ENCODE results near the gene UGT1A5. TPM values are rescaled to one million over a fixed set of nuclear protein-coding genes. Genes with fewer than 3 reads are reported as not detected.

UGT1A5 gene
- total RNA-seq, 2 experiments from 2014 or later, result not detected

GRCh38 chr2:233702238-233702637 lies 10.5 kb upstream of the UGT1A5 start:
- TF ChIP-seq EZH2phosphoT487 (IDR thresholded peaks at IDR 0.05; ENCODE audit: borderline replicate concordance, low read depth, low read length), result no peak
- no peak for TF ChIP-seq CTCF (conservative IDR thresholded peaks at IDR 0.05; ENCODE audit: low read length)
- no peaks in the 10 kb centered on the region for H3K9me2 ChIP-seq (ENCODE audit: insufficient read depth, low read length)
- no peak overlapping the region for H2AFZ ChIP-seq (ENCODE audit: low read length)
- H4K20me1 ChIP-seq (ENCODE audit: insufficient read depth, low read length), result no peaks in the 10 kb centered on the region
- no peak overlapping the region for H3K4me2 ChIP-seq (ENCODE audit: low read length)
- H3K27ac ChIP-seq (ENCODE audit: low read depth, low read length, poor library complexity, severe bottlenecking), result no peak overlapping the region
- H3K4me1 ChIP-seq (ENCODE audit: insufficient read depth, low read length, poor library complexity, severe bottlenecking), result no peaks in the 10 kb centered on the region
- POLR2A ChIA-PET, result no interaction called here
- CTCF ChIA-PET (ENCODE audit: unreplicated experiment), result no interaction called here
- DNase-seq (ENCODE audit: low spot score), result no peak
- no peaks in the 10 kb centered on the region for H3K36me3 ChIP-seq (ENCODE audit: insufficient read depth, low read length)
- no TSS peak for BruUV-seq (replicated peaks)
- no peaks in the 10 kb centered on the region for H3K9me3 ChIP-seq (ENCODE audit: low read length)
- intact Hi-C loops (cut with micrococcal nuclease; ENCODE audit: unreplicated experiment), result no loop called here
- H3K4me3 ChIP-seq (ENCODE audit: low read depth, low read length, poor library complexity, severe bottlenecking), result no peak overlapping the region
- H3K79me2 ChIP-seq (ENCODE audit: insufficient read depth, low read depth, low read length), result no peaks in the 10 kb centered on the region

GRCh38 chr2:233705911-233706506 lies 6.7 kb upstream of the UGT1A5 start:
- TF ChIP-seq EZH2phosphoT487 (IDR thresholded peaks at IDR 0.05; ENCODE audit: borderline replicate concordance, low read depth, low read length) (no peak), CTCF (conservative IDR thresholded peaks at IDR 0.05; ENCODE audit: low read length) (no peak)
- Histone ChIP-seq H3K4me1 (ENCODE audit: insufficient read depth, low read length, poor library complexity, severe bottlenecking) (no peaks in the 10 kb centered on the region), H3K4me3 (ENCODE audit: low read depth, low read length, poor library complexity, severe bottlenecking) (no peak overlapping the region), H3K79me2 (ENCODE audit: insufficient read depth, low read depth, low read length) (no peaks in the 10 kb centered on the region), H3K9me2 (ENCODE audit: insufficient read depth, low read length) (no peaks in the 10 kb centered on the region), H3K27ac (ENCODE audit: low read depth, low read length, poor library complexity, severe bottlenecking) (no peak overlapping the region), H4K20me1 (ENCODE audit: insufficient read depth, low read length) (no peaks in the 10 kb centered on the region), H2AFZ (ENCODE audit: low read length) (no peak overlapping the region), H3K4me2 (ENCODE audit: low read length) (no peak overlapping the region), H3K9me3 (ENCODE audit: low read length) (no peaks in the 10 kb centered on the region), H3K36me3 (ENCODE audit: insufficient read depth, low read length) (no peaks in the 10 kb centered on the region)
- no peak for DNase-seq (ENCODE audit: low spot score)
- CTCF ChIA-PET (ENCODE audit: unreplicated experiment), result no interaction called here
- intact Hi-C loops (cut with micrococcal nuclease; ENCODE audit: unreplicated experiment), result no loop called here
- no TSS peak for BruUV-seq (replicated peaks)
- POLR2A ChIA-PET, result no interaction called here

- no peaks in the 10 kb centered on the region for H3K79me2 ChIP-seq (ENCODE audit: insufficient read depth, low read depth, low read length)
- intact Hi-C loops (cut with micrococcal nuclease; ENCODE audit: unreplicated experiment), result no loop called here
- ChIA-PET CTCF (ENCODE audit: unreplicated experiment) (no interaction called here), POLR2A (no interaction called here)
- no peak for DNase-seq (ENCODE audit: low spot score)
- no peaks in the 10 kb centered on the region for H3K4me1 ChIP-seq (ENCODE audit: insufficient read depth, low read length, poor library complexity, severe bottlenecking)
- no peak overlapping the region for H3K4me3 ChIP-seq (ENCODE audit: low read depth, low read length, poor library complexity, severe bottlenecking)
- no peak overlapping the region for H3K4me2 ChIP-seq (ENCODE audit: low read length)
- H3K27ac ChIP-seq (ENCODE audit: low read depth, low read length, poor library complexity, severe bottlenecking), result no peak overlapping the region
- H2AFZ ChIP-seq (ENCODE audit: low read length), result no peak overlapping the region
- no peaks in the 10 kb centered on the region for H3K36me3 ChIP-seq (ENCODE audit: insufficient read depth, low read length)
- TF ChIP-seq CTCF (conservative IDR thresholded peaks at IDR 0.05; ENCODE audit: low read length) (no peak), EZH2phosphoT487 (IDR thresholded peaks at IDR 0.05; ENCODE audit: borderline replicate concordance, low read depth, low read length) (no peak)
- H4K20me1 ChIP-seq (ENCODE audit: insufficient read depth, low read length), result no peaks in the 10 kb centered on the region
- H3K9me2 ChIP-seq (ENCODE audit: insufficient read depth, low read length), result no peaks in the 10 kb centered on the region
- BruUV-seq (replicated peaks), result no TSS peak
- H3K9me3 ChIP-seq (ENCODE audit: low read length), result no peaks in the 10 kb centered on the region
Measured at GRCh38 chr2:233706720-233707119, 6.0 kb upstream of the UGT1A5 start.

Measured in OCI-LY7 (cell line).